Activated CD4-positive, alpha-beta memory T cell treated with anti-CD3 and anti-CD28 coated beads for 36 hours (primary cell): ENCODE data around the gene TRPM1. TPM values are rescaled to one million over a fixed set of nuclear protein-coding genes. Genes with fewer than 3 reads are reported as not detected.

Source experiments
- CTCF ChIA-PET: fragments of 350-600 bp; sonication (Branson Sonifier 250); formaldehyde crosslinking; loops from one replicate; lab custom pipeline; 2021; ENCODE audit warnings: antibody characterized with exemption, inconsistent platforms; lab: Charles Lee
- POLR2A ChIA-PET: fragments of 350-600 bp; sonication (Branson Sonifier 250); formaldehyde crosslinking; loops from one replicate; lab custom pipeline; 2021; ENCODE audit warnings: antibody characterized with exemption; lab: Charles Lee
- DNase-seq: peaks from one replicate; pipeline ENCODE4 v3.0.0-alpha.2; 2020
- H3K27ac Mint-ChIP-seq: one replicate; pipeline ENCODE4 v1.8.0; 2021; ENCODE audit warnings: mixed read lengths
- H3K27me3 Mint-ChIP-seq: one replicate; pipeline ENCODE4 v1.8.0; 2021; ENCODE audit warnings: mixed read lengths
- H3K36me3 Mint-ChIP-seq: one replicate; pipeline ENCODE4 v1.8.0; 2021; ENCODE audit warnings: mixed read lengths
- H3K4me1 Mint-ChIP-seq: one replicate; pipeline ENCODE4 v1.8.0; 2021; ENCODE audit warnings: low read depth, mixed read lengths
- H3K4me3 Mint-ChIP-seq: one replicate; pipeline ENCODE4 v1.8.0; 2021; ENCODE audit warnings: mild to moderate bottlenecking, mixed read lengths
- H3K9me3 Mint-ChIP-seq: one replicate; pipeline ENCODE4 v1.8.0; 2021; ENCODE audit warnings: mixed read lengths
- intact Hi-C: fragments of 100-400 bp; cut with micrococcal nuclease; formaldehyde crosslinking; loops from one replicate; pipeline ENCODE4 v1.15.1; 2023
- total RNA-seq, 2 experiments: library from RNA; stranded (reverse); gene quantifications; one replicate each; pipeline ENCODE4 v1.2.3, GENCODE V29; 2021

The TRPM1 gene
- total RNA-seq, 2 experiments from 2014 or later, result not detected

GRCh38 chr15:31135523-31135922 lies 34.0 kb upstream of the TRPM1 start:
- H3K4me1 Mint-ChIP-seq, result no peaks in the 10 kb centered on the region

DNA sequence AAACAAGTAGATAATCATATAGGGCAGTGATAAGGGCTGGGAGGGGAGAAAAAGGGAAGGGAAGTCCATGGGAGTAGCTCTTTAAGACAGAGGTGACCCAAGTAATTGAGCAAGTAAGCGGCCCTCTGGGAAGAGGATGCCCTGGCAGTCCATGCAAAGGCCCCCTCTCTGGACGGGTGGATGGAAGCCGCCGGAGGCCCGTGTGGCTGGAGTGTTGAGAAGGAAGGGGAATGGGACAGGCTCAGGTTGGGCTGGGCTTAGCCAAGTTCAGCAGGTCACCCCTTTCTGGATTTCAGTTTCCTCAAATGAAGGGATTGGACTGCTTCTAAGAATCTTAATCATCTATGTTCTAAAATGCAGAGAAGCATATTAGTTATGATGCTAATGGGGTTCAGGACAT lies 32.4 kb upstream of the TRPM1 start:
- POLR2A ChIA-PET, result no interaction called here

More at GRCh38 chr15:31135523-31135922, 34.0 kb upstream of the TRPM1 start:
- Mint-ChIP-seq H3K27ac (no peak overlapping the region), H3K27me3 (peaks cover 2% of the 10 kb centered on the region), H3K36me3 (no peaks in the 10 kb centered on the region), H3K9me3 (no peaks in the 10 kb centered on the region), H3K4me3 (no peak overlapping the region)
- intact Hi-C loops, result loop anchor here (10.0 kb wide), 1 partner anchor 231 kb away; the partner anchor contains the start of gene FAN1
- CTCF ChIA-PET, result no interaction called here
- POLR2A ChIA-PET, result no interaction called here
- DNase-seq, result no peak

DNA sequence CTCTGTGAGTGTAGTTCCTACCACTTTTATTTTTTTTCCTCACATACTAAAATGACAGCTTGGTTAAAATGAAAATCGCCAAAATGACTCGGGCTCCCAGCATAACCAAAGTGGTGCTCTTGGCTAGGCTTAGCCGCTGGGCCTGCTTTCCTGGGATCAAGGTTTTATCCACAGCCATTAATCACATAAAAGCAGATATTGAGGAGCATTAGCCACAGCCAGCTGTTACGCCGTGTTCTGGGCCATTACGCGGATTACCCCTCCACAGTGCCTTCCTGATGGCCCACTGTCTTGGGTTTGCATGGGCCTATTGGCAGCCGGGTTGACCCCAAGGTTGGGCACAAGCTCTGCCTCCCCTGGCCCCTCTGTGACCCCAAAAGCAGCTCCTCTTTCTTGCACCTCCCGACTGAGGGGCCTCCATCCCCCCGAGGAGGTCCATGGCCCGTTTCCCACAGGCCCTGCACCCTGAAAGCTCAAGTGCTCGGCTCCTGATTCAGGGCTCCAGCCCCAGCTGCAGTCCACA lies 30.4 kb upstream of the TRPM1 start:
- no peak overlapping the region for H3K27ac Mint-ChIP-seq
- H3K27me3 Mint-ChIP-seq, result peaks cover under 1% of the 10 kb centered on the region
- CTCF ChIA-PET, result interaction anchor here (0.6 kb wide), 1 partner anchor 329 kb away, joined by 3 read pairs; no protein-coding TSS in a partner anchor
- POLR2A ChIA-PET, result interaction anchor here (0.7 kb wide), 1 partner anchor 299 kb away, joined by 3 read pairs; no protein-coding TSS in a partner anchor
- no peak for DNase-seq
- H3K4me1 Mint-ChIP-seq, result no peaks in the 10 kb centered on the region
- no peaks in the 10 kb centered on the region for H3K36me3 Mint-ChIP-seq
- intact Hi-C loops, result loop anchor here (10.0 kb wide), 1 partner anchor 227 kb away; the partner anchor contains the start of gene FAN1
- H3K9me3 Mint-ChIP-seq, result no peaks in the 10 kb centered on the region
- no peak overlapping the region for H3K4me3 Mint-ChIP-seq

More for the DNA sequence above, 32.4 kb upstream of the TRPM1 start:
- CTCF ChIA-PET, result interaction anchor here (0.6 to 1.2 kb wide), 2 partner anchors 10 to 72 kb away, joined by 3 read pairs; no protein-coding TSS in a partner anchor
- Mint-ChIP-seq H3K27me3 (peaks cover 2% of the 10 kb centered on the region), H3K36me3 (no peaks in the 10 kb centered on the region), H3K4me1 (no peaks in the 10 kb centered on the region), H3K4me3 (no peak overlapping the region), H3K9me3 (no peaks in the 10 kb centered on the region), H3K27ac (no peak overlapping the region)
- no peak for DNase-seq
- intact Hi-C loops, result loop anchor here (10.0 kb wide), 1 partner anchor 229 kb away; the partner anchor contains the start of gene FAN1

DNA sequence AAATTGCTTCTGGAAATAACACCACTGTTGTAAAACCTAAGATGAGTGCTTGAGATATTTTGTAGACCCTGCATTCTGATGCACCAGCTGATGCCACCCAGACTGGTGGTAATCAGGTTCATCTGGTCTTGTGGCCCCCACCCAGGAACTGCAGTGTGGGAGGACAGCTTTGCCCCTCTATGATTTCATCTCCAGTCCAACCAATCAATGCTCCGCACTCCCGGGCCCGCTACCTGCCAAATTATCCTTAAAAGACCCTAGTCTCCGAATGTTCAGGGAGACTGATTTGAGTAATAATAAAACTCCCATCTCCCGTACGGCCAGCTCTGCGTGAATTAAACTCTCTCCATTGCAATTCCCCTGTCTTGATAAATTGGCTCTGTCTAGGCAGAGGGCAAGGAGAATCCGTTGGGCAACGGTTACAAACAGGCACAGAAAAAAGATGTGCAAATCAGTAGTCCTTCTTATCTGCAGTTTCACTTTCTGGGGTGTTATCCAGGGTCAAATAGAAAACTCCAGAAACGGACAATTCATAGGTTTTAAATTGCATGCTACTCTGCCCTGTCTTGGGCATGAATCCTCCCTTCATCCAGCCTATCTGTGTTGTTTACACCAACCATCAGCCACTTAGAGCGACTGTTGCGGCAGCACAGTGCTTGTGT lies 29.2 kb upstream of the TRPM1 start:
- H3K27ac Mint-ChIP-seq, result no peak overlapping the region
- POLR2A ChIA-PET, result no interaction called here
- H3K9me3 Mint-ChIP-seq, result no peaks in the 10 kb centered on the region
- CTCF ChIA-PET, result interaction anchor here (0.7 to 2.5 kb wide), 5 partner anchors 15 to 360 kb away, joined by 3 to 17 read pairs (median 3); no protein-coding TSS in a partner anchor
- H3K4me1 Mint-ChIP-seq, result no peaks in the 10 kb centered on the region
- H3K36me3 Mint-ChIP-seq, result no peaks in the 10 kb centered on the region
- no peaks in the 10 kb centered on the region for H3K27me3 Mint-ChIP-seq
- no peak for DNase-seq
- no peak overlapping the region for H3K4me3 Mint-ChIP-seq
- intact Hi-C loops, result loop anchor here (10.0 kb wide), 1 partner anchor 226 kb away; the partner anchor contains the start of gene FAN1

DNA sequence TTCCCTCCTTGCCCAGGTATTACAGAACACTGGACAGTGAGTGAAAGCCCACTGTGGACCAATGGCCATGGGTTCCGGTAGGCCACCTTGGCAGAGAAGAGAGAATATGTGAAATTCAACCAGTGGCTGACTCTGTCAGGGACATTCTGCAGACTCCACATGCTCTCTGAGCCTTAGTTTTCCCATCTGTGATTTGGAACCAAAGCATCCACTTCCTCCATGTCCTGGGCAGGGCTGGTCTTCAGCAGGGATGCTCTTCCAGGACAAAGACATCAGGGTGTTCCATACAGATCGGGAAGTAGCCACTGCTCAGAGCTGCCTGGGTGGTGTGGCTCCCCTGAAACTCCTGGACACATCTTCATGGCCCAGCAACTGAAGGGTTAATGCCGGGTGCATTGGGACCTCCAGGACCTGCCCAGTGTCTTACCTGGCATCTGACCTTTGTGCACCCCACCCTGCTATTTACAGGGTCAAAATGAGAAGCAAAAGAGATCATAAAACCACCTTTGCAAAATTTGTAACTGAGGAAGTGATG lies 28.3 kb upstream of the TRPM1 start:
- Mint-ChIP-seq H3K4me1 (no peaks in the 10 kb centered on the region), H3K36me3 (no peaks in the 10 kb centered on the region), H3K9me3 (no peaks in the 10 kb centered on the region), H3K4me3 (no peak overlapping the region), H3K27ac (no peak overlapping the region), H3K27me3 (no peaks in the 10 kb centered on the region)
- CTCF ChIA-PET, result interaction anchor here (0.8 to 2.8 kb wide), 43 partner anchors 8 to 470 kb away, joined by 3 to 18 read pairs (median 4); partner anchors contain the start of genes MTMR10 and TRPM1
- no peak for DNase-seq
- POLR2A ChIA-PET, result no interaction called here
- intact Hi-C loops, result loop anchor here (10.0 kb wide), 1 partner anchor 225 kb away; the partner anchor contains the start of gene FAN1

- no peaks in the 10 kb centered on the region for H3K4me1 Mint-ChIP-seq
- peak; percentile 81 for DNase-seq
- no peak overlapping the region for H3K4me3 Mint-ChIP-seq
- POLR2A ChIA-PET, result no interaction called here
- CTCF ChIA-PET, result interaction anchor here (0.6 to 2.8 kb wide), 55 partner anchors 9 to 469 kb away, joined by 3 to 18 read pairs (median 4); partner anchors contain the start of genes MTMR10 and TRPM1
- no peaks in the 10 kb centered on the region for H3K9me3 Mint-ChIP-seq
- H3K27ac Mint-ChIP-seq, result no peak overlapping the region
- intact Hi-C loops, result no loop called here
- H3K36me3 Mint-ChIP-seq, result no peaks in the 10 kb centered on the region
- H3K27me3 Mint-ChIP-seq, result no peaks in the 10 kb centered on the region
These were observed 27.6 kb upstream of the TRPM1 start for GRCh38 chr15:31128919-31129768.

DNA sequence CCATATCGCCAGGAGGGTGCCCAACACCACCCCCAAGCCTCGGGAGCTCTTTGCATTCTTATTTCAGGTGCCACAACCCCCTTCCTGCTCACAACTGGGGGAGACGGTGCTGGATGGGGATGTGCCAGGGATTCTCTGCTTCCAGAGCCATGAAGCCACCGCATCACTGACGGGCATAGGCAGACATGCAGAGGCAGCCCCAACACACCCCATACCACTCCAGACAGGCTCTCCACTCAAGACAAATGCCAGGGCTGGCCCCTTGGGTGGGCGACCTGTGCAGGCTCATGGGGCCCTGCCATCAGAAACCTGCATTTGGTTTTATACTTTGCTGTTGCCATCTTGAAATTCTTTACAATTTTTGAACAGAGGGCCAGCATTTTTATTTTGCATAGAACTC lies 27.0 kb upstream of the TRPM1 start:
- no peaks in the 10 kb centered on the region for H3K27me3 Mint-ChIP-seq
- ChIA-PET POLR2A (no interaction called here), CTCF (interaction anchor here (0.7 to 2.8 kb wide), 33 partner anchors 8 to 469 kb away, joined by 3 to 18 read pairs (median 5); partner anchors contain the start of gene FAN1)
- DNase-seq, result no peak
- no peak overlapping the region for H3K27ac Mint-ChIP-seq
- no peak overlapping the region for H3K4me3 Mint-ChIP-seq
- H3K4me1 Mint-ChIP-seq, result no peaks in the 10 kb centered on the region
- no peaks in the 10 kb centered on the region for H3K9me3 Mint-ChIP-seq
- H3K36me3 Mint-ChIP-seq, result no peaks in the 10 kb centered on the region
- intact Hi-C loops, result no loop called here

DNA sequence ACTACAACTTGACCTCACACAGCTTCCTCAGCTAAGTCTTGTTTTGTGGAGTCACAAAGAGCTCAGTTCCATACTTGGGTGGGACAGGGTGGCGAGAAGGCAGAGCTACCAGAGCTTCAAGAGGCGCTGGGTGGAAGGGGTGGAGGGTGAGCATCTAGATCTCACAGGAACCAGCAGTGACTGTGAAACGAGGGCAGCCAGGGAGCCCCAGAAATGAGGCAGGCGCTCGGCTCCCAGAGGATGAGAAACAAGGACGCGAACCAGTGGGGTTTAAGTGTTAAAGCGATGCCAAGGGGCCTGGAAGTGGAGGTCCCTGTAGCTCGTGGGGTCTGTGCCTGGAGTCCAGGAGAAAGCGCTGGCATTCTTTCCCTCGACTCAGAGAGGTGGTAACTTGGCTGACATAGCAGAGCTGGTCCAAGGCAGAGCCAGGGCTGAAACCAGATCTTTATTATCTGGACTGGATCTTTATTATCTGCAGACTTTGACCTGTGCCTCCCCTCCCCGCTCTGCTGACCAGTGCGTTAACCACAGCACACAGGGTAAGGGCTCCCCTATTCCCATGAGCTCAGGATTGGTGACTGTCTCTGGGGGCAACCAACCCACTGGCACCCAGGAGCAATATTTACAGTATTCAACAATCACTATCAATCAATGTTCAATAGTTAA lies 26.2 kb upstream of the TRPM1 start:
- Mint-ChIP-seq H3K4me3 (no peak overlapping the region), H3K4me1 (no peaks in the 10 kb centered on the region), H3K36me3 (no peaks in the 10 kb centered on the region), H3K27ac (no peak overlapping the region), H3K9me3 (no peaks in the 10 kb centered on the region), H3K27me3 (no peaks in the 10 kb centered on the region)
- POLR2A ChIA-PET, result no interaction called here
- CTCF ChIA-PET, result interaction anchor here (0.9 to 2.8 kb wide), 12 partner anchors 10 to 269 kb away, joined by 3 to 18 read pairs (median 6); partner anchors contain the start of gene FAN1
- intact Hi-C loops, result no loop called here
- no peak for DNase-seq

DNA sequence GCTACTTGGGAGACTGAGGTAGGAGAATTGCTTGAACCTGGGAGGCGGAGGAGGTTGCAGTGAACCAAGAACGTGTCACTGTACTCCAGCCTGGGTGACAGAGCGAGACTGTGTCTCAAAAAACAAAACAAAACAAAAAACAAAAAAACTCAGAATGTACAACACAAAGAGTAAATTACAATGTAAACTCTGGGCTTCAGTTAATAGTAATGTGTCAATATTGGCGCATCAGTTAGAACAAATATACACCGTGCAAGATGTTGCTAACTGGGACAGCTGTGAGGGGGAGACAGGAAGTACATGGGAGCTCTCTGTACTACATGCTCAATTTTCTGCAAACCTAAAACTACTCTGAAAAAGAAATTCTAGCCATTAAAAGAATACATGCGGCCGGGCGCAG lies 23.5 kb upstream of the TRPM1 start:
- H3K36me3 Mint-ChIP-seq, result no peaks in the 10 kb centered on the region
- H3K9me3 Mint-ChIP-seq, result peaks cover 10% of the 10 kb centered on the region
- H3K4me3 Mint-ChIP-seq, result no peak overlapping the region
- intact Hi-C loops, result no loop called here
- no peaks in the 10 kb centered on the region for H3K4me1 Mint-ChIP-seq
- no peak overlapping the region for H3K27ac Mint-ChIP-seq
- POLR2A ChIA-PET, result no interaction called here
- peaks cover 2% of the 10 kb centered on the region for H3K27me3 Mint-ChIP-seq
- DNase-seq, result no peak
- CTCF ChIA-PET, result no interaction called here

- peaks cover 8% of the 10 kb centered on the region for H3K36me3 Mint-ChIP-seq
- peaks cover 26% of the 10 kb centered on the region for H3K27me3 Mint-ChIP-seq
- intact Hi-C loops, result no loop called here
- CTCF ChIA-PET, result interaction anchor here (3.3 kb wide), 1 partner anchor 12 kb away, joined by 17 read pairs; no protein-coding TSS in a partner anchor
- no peak overlapping the region for H3K4me3 Mint-ChIP-seq
- H3K4me1 Mint-ChIP-seq, result no peaks in the 10 kb centered on the region
- H3K9me3 Mint-ChIP-seq, result peaks cover 15% of the 10 kb centered on the region
- H3K27ac Mint-ChIP-seq, result no peak overlapping the region
- DNase-seq, result no peak
- POLR2A ChIA-PET, result no interaction called here
These were observed 15.0 kb upstream of the TRPM1 start for GRCh38 chr15:31116423-31117030.
